H9 (cell line): ENCODE measurements around the gene ULK1. TPM values are rescaled to one million over a fixed set of nuclear protein-coding genes. Genes with fewer than 3 reads are reported as not detected.
"Not testable (repeated sequence)": the region's sequence is repeated elsewhere in the genome, so short reads cannot be mapped to it uniquely, and the experiment has no call there.

ENCODE experiments used
- DNase-seq: peaks from one replicate; pipeline ENCODE4 v3.0.0-alpha.2; 2017
- H2AFZ ChIP-seq: one replicate; pipeline ENCODE4 v1.6.1; 2013; ENCODE audit warnings: mild to moderate bottlenecking, low read length, control low read depth, moderate library complexity
- H2AK5ac ChIP-seq: 2 replicates; pipeline ENCODE4 v1.6.1; 2013; ENCODE audit warnings: low read length, control low read depth, mixed read lengths; ENCODE audit not compliant: insufficient read length
- H2BK120ac ChIP-seq: one replicate; pipeline ENCODE4 v1.6.1; 2013; ENCODE audit warnings: low read depth, mild to moderate bottlenecking, low read length, control low read depth, inconsistent platforms; ENCODE audit not compliant: poor library complexity, severe bottlenecking
- H2BK12ac ChIP-seq: 2 replicates; pipeline ENCODE4 v1.6.1; 2013; ENCODE audit warnings: low read length, control low read depth, mixed read lengths, low read depth; ENCODE audit not compliant: insufficient read length
- H2BK15ac ChIP-seq: 2 replicates; pipeline ENCODE4 v1.6.1; 2013; ENCODE audit warnings: low read depth, low read length, control low read depth
- H2BK20ac ChIP-seq: one replicate; pipeline ENCODE4 v1.6.1; 2013; ENCODE audit warnings: low read depth, mild to moderate bottlenecking, low read length, control low read depth, inconsistent platforms; ENCODE audit not compliant: poor library complexity, severe bottlenecking
- H2BK5ac ChIP-seq: 2 replicates; pipeline ENCODE4 v1.6.1; 2013; ENCODE audit warnings: low read length, control low read depth, mixed read lengths; ENCODE audit not compliant: insufficient read length
- H3K14ac ChIP-seq: 2 replicates; pipeline ENCODE4 v1.6.1; 2013; ENCODE audit warnings: low read length, control low read depth; ENCODE audit not compliant: insufficient read depth
- H3K18ac ChIP-seq: 2 replicates; pipeline ENCODE4 v1.6.1; 2013; ENCODE audit warnings: low read depth, mild to moderate bottlenecking, mixed read lengths, low read length, control low read depth; ENCODE audit not compliant: insufficient read length
- H3K23ac ChIP-seq: 2 replicates; pipeline ENCODE4 v1.6.1; 2013; ENCODE audit warnings: low read length, control low read depth, mixed read lengths, low read depth; ENCODE audit not compliant: insufficient read length
- H3K23me2 ChIP-seq: 2 replicates; pipeline ENCODE4 v1.6.1; 2013; ENCODE audit warnings: low read depth, mild to moderate bottlenecking, mixed read lengths, low read length, control low read depth; ENCODE audit not compliant: insufficient read length, poor library complexity, severe bottlenecking
- H3K27ac ChIP-seq: 2 replicates; pipeline ENCODE4 v1.5.1; 2013; ENCODE audit warnings: low read length, control low read depth, mixed read lengths, low read depth; ENCODE audit not compliant: insufficient read length
- H3K27me3 ChIP-seq: 2 replicates; pipeline ENCODE4 v1.6.1; 2013; ENCODE audit warnings: low read length, control low read depth, inconsistent platforms; ENCODE audit not compliant: insufficient read depth
- H3K4ac ChIP-seq: 2 replicates; pipeline ENCODE4 v1.6.1; 2013; ENCODE audit warnings: low read depth, mild to moderate bottlenecking, control low read depth, inconsistent platforms, low read length, moderate library complexity
- H3K4me1 ChIP-seq: 2 replicates; pipeline ENCODE4 v1.6.1; 2013; ENCODE audit warnings: low read length, control low read depth, inconsistent platforms; ENCODE audit not compliant: insufficient read depth
- H3K4me2 ChIP-seq: 2 replicates; pipeline ENCODE4 v1.6.1; 2013; ENCODE audit warnings: low read length, control low read depth, mixed read lengths; ENCODE audit not compliant: insufficient read length, insufficient read depth
- H3K56ac ChIP-seq: 2 replicates; pipeline ENCODE4 v1.6.1; 2013; ENCODE audit warnings: low read depth, mild to moderate bottlenecking, mixed read lengths, low read length, control low read depth; ENCODE audit not compliant: insufficient read length
- H3K79me1 ChIP-seq: 2 replicates; pipeline ENCODE4 v1.6.1; 2013; ENCODE audit warnings: low read depth, mild to moderate bottlenecking, moderate library complexity, low read length, control low read depth, inconsistent platforms; ENCODE audit not compliant: insufficient read depth, poor library complexity, severe bottlenecking
- H3K79me2 ChIP-seq: 2 replicates; pipeline ENCODE4 v1.6.1; 2013; ENCODE audit warnings: low read length, control low read depth, inconsistent platforms; ENCODE audit not compliant: insufficient read depth
- H3K9ac ChIP-seq: 2 replicates; pipeline ENCODE4 v1.6.1; 2013; ENCODE audit warnings: low read length, control low read depth, mixed read lengths; ENCODE audit not compliant: insufficient read length; ENCODE audit errors: extremely low read depth
- H3K9me3 ChIP-seq: one replicate; pipeline ENCODE4 v1.6.1; 2013; ENCODE audit warnings: low read depth, low read length, inconsistent platforms; ENCODE audit not compliant: control insufficient read depth
- H3T11ph ChIP-seq: one replicate; pipeline ENCODE4 v1.6.1; 2013; ENCODE audit warnings: mild to moderate bottlenecking, low read length, control low read depth, inconsistent platforms
- H4K20me1 ChIP-seq: one replicate; pipeline ENCODE4 v1.6.1; 2013; ENCODE audit not compliant: control insufficient read depth, insufficient read length, insufficient read depth
- H4K5ac ChIP-seq: 2 replicates; pipeline ENCODE4 v1.6.1; 2013; ENCODE audit warnings: low read depth, mild to moderate bottlenecking, mixed read lengths, low read length, control low read depth; ENCODE audit not compliant: insufficient read length
- H4K8ac ChIP-seq: replicated peaks from 2 replicates; pipeline ENCODE4 v1.6.1; 2013; ENCODE audit warnings: low read length, control low read depth, mixed read lengths, low read depth; ENCODE audit not compliant: insufficient read length
- H4K91ac ChIP-seq: 2 replicates; pipeline ENCODE4 v1.6.1; 2013; ENCODE audit warnings: low read depth, mild to moderate bottlenecking, moderate library complexity, mixed read lengths, low read length, control low read depth; ENCODE audit not compliant: insufficient read length
- H3K27ac Mint-ChIP-seq, 3 experiments: 2 replicates in 2 of 3; 3 replicates in 1 of 3; pipeline ENCODE4 v1.8.0; 2020 to 2021; ENCODE audit warnings: mixed read lengths in 3 of 3, mild to moderate bottlenecking in 1 of 3, moderate library complexity in 1 of 3
- H3K27me3 Mint-ChIP-seq: 2 replicates; pipeline ENCODE4 v1.8.0; 2021; ENCODE audit warnings: low read depth, mild to moderate bottlenecking, moderate library complexity, mixed read lengths
- H3K36me3 Mint-ChIP-seq, 3 experiments: 2 replicates in 2 of 3; 3 replicates in 1 of 3; pipeline ENCODE4 v1.8.0; 2020 to 2021; ENCODE audit warnings: low read depth in 3 of 3, mixed read lengths in 3 of 3; ENCODE audit not compliant: insufficient read depth in 1 of 3
- H3K4me1 Mint-ChIP-seq, 2 experiments: 2 replicates each; pipeline ENCODE4 v1.8.0; 2020; ENCODE audit warnings: mixed read lengths in 2 of 2
- H3K4me3 Mint-ChIP-seq, 2 experiments: 2 replicates in 1 of 2; 3 replicates in 1 of 2; pipeline ENCODE4 v1.8.0; 2020 to 2021; ENCODE audit warnings: mild to moderate bottlenecking in 2 of 2, mixed read lengths in 2 of 2, moderate library complexity in 1 of 2
- H3K9me3 Mint-ChIP-seq, 2 experiments: 2 replicates in 1 of 2; 3 replicates in 1 of 2; pipeline ENCODE4 v1.8.0; 2020; ENCODE audit warnings: mild to moderate bottlenecking in 2 of 2, mixed read lengths in 2 of 2, moderate library complexity in 1 of 2
- WGBS: extraction: QIAGEN DNeasy Blood & Tissue Kit; methylation state at CpG from one replicate; pipeline ENCODE4 v1.1.7; 2013; ENCODE audit warnings: missing lambda C conversion rate, low lambda C conversion rate, mixed read lengths; ENCODE audit not compliant: insufficient read length; ENCODE audit errors: extremely low coverage; 5-methylcytosine and 5-hydroxymethylcytosine counted together
- total RNA-seq: library from RNA; stranded (reverse); gene quantifications from 2 replicates; pipeline ENCODE4 v1.2.1, GENCODE V29; 2021

ULK1 gene
- total RNA-seq, 1 experiment from 2014 or later: 57.2 TPM

GRCh38 chr12:131877216-131877615 is 17.2 kb upstream of the ULK1 start:
- not testable (repeated sequence) for H3K14ac ChIP-seq, H3K27ac Mint-ChIP-seq, H2AFZ ChIP-seq, H3K23me2 ChIP-seq, H2BK5ac ChIP-seq, H3K23ac ChIP-seq, H3K27me3 Mint-ChIP-seq, H3K27ac ChIP-seq, H3K79me1 ChIP-seq, H3K9ac ChIP-seq, H3K4me2 ChIP-seq, H2BK20ac ChIP-seq, H3K79me2 ChIP-seq, H3K18ac ChIP-seq, DNase-seq, H2BK12ac ChIP-seq, H3T11ph ChIP-seq, H4K91ac ChIP-seq, H2BK15ac ChIP-seq, H3K4me3 Mint-ChIP-seq, H3K56ac ChIP-seq, H2BK120ac ChIP-seq, H4K20me1 ChIP-seq, H4K8ac ChIP-seq, H4K5ac ChIP-seq, H3K27me3 ChIP-seq, H3K4ac ChIP-seq, H2AK5ac ChIP-seq, H3K4me1 ChIP-seq, H3K9me3 ChIP-seq
- Mint-ChIP-seq H3K36me3 (peaks cover 0 to 10% (median 7%) of the 10 kb centered on the region in 3 experiments; a peak in 5 of 7 replicates), H3K4me1 (peaks cover 36 to 44% of the 10 kb centered on the region in 2 experiments), H3K9me3 (peaks cover 15% of the 10 kb centered on the region in 2 experiments)
- WGBS: no CpG with 5 or more reads among the region's 10 CpGs

DNA sequence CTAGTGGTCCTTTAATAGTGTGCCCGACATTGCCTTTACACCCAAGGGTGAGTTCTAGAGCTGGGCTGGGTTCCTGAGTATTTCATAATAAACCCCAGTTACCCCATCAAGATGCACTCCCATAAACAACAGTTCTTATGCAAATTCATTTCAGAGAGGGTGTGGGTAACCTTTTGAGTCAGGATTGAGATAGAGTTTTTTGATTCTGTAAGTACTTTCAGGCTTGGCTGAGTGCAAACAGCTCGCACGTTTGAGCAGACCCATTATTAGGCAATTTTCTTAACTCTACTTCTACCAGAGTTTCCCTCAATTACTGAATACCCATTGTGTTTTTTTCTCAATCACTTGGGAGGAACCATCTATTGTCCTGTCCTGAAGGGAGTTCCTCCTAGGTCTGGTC is 16.0 kb upstream of the ULK1 start:
- H2AFZ ChIP-seq, H3K79me1 ChIP-seq, DNase-seq, H4K8ac ChIP-seq, H3K4me2 ChIP-seq, H3K23ac ChIP-seq, H2BK12ac ChIP-seq, H3K9me3 ChIP-seq, H3K4ac ChIP-seq, H3K27me3 ChIP-seq, H3K27ac ChIP-seq, H3K36me3 Mint-ChIP-seq, H3K4me1 ChIP-seq, H3K79me2 ChIP-seq, H4K91ac ChIP-seq, H2BK20ac ChIP-seq, H3K18ac ChIP-seq, H4K5ac ChIP-seq, H2BK5ac ChIP-seq, H3K14ac ChIP-seq, H2BK15ac ChIP-seq, H2BK120ac ChIP-seq, H3K27me3 Mint-ChIP-seq, H3T11ph ChIP-seq, H3K23me2 ChIP-seq, H2AK5ac ChIP-seq, H3K9ac ChIP-seq, H3K4me3 Mint-ChIP-seq, H4K20me1 ChIP-seq, H3K56ac ChIP-seq: not testable (repeated sequence)
- WGBS: no CpG with 5 or more reads among the region's 3 CpGs
- Mint-ChIP-seq H3K27ac (peak overlapping the region in 1 of 3 experiments; percentile 78; a peak in 2 of 7 replicates), H3K4me1 (peaks cover 39 to 47% of the 10 kb centered on the region in 2 experiments), H3K9me3 (peaks cover 11 to 12% of the 10 kb centered on the region in 2 experiments; a peak in 4 of 5 replicates)
